HepG2 (cell line): ENCODE results near the gene NBPF1. TPM values are rescaled to one million over a fixed set of nuclear protein-coding genes. Genes with fewer than 3 reads are reported as not detected.
"Not testable (repeated sequence)": the region's sequence is repeated elsewhere in the genome, so short reads cannot be mapped to it uniquely, and the experiment has no call there.

Experiments used
- ATAC-seq: fragments of 200-7000 bp; cut with Tn5 transposase; 3 replicates; pipeline ENCODE4 v1.9.1; 2020; ENCODE audit warnings: mild to moderate bottlenecking, moderate library complexity
- BruUV-seq: library from RNA; stranded (reverse); fragments of 400-500 nt; replicated peaks from 2 replicates; lab custom pipeline; 2021; lab: Mats Ljungman, UMichigan
- CTCF ChIA-PET: fragments of 300-600 bp; formaldehyde crosslinking; extraction: SDS; loops from one replicate; lab custom pipeline; 2021; ENCODE audit warnings: low total read pairs, inconsistent platforms, low intra/inter-chr PET ratio; lab: Yijun Ruan, JAX
- POLR2A ChIA-PET: fragments of 350-600 bp; sonication (Branson Sonifier 250); formaldehyde crosslinking; loops from one replicate; lab custom pipeline; 2020; ENCODE audit warnings: antibody characterized with exemption, inconsistent platforms; lab: Yijun Ruan, JAX
- DNase-seq: peaks from one replicate; pipeline ENCODE4 v3.0.0-alpha.2; 2015; ENCODE audit warnings: low spot score
- FAIRE-seq: peaks from 3 replicates; lab custom pipeline; 2011; peaks lifted over from hg19 to GRCh38; lab: Jason Lieb, UNC
- H2AFZ ChIP-seq: one replicate; pipeline ENCODE4 v1.6.1; 2011; ENCODE audit warnings: low read length, inconsistent platforms
- H3K27ac ChIP-seq: fragments of 300-600 bp; 3 replicates; pipeline ENCODE4 v1.8.0; 2011; ENCODE audit warnings: mixed run types, mild to moderate bottlenecking, mixed read lengths, low read length, inconsistent platforms; ENCODE audit not compliant: insufficient read depth; ENCODE audit errors: extremely low read length
- H3K27me3 ChIP-seq, 2 experiments: fragments of 200-600 bp in 1 of 2; 2 replicates in 1 of 2; 3 replicates in 1 of 2; pipeline versions ENCODE4 v1.6.0 to v1.8.0; 2011; ENCODE audit warnings: low read length in 2 of 2, mild to moderate bottlenecking in 2 of 2, moderate library complexity in 2 of 2, inconsistent platforms in 1 of 2; ENCODE audit not compliant: insufficient read depth in 2 of 2, control insufficient read depth in 1 of 2
- H3K36me3 ChIP-seq, 2 experiments: fragments of 200-600 bp in 1 of 2; replicated peaks in 1 of 2; 2 replicates in 1 of 2; 3 replicates in 1 of 2; pipeline versions ENCODE4 v1.5.1 to v1.8.0; 2011; ENCODE audit warnings: low read length in 2 of 2, inconsistent platforms in 1 of 2; ENCODE audit not compliant: insufficient read depth in 2 of 2, control insufficient read depth in 1 of 2
- H3K4me1 ChIP-seq: 2 replicates; pipeline ENCODE4 v1.5.1; 2012; ENCODE audit warnings: low read length, inconsistent platforms; ENCODE audit not compliant: insufficient read depth
- H3K4me2 ChIP-seq: 2 replicates; pipeline ENCODE4 v1.6.0; 2011; ENCODE audit warnings: low read depth, low read length, inconsistent platforms
- H3K4me3 ChIP-seq, 3 experiments: fragments of 200-600 bp in 1 of 3; sonication (generic), shearing (Covaris generic) in 1 of 3; replicated peaks in 1 of 3; 2 replicates each; pipeline ENCODE4 v1.5.1; 2011 to 2016; ENCODE audit warnings: low read length in 3 of 3, inconsistent platforms in 2 of 3, low read depth in 2 of 3, mild to moderate bottlenecking in 2 of 3, control low read depth in 1 of 3, mixed read lengths in 1 of 3; ENCODE audit not compliant: insufficient read depth in 1 of 3
- H3K79me2 ChIP-seq: one replicate; pipeline ENCODE4 v1.6.1; 2011; ENCODE audit warnings: low read length, inconsistent platforms; ENCODE audit not compliant: insufficient read depth
- H3K9ac ChIP-seq: 2 replicates; pipeline ENCODE4 v1.6.0; 2011; ENCODE audit warnings: mild to moderate bottlenecking, low read depth, low read length, inconsistent platforms; ENCODE audit not compliant: insufficient read depth
- H3K9me3 ChIP-seq: 2 replicates; pipeline ENCODE4 v1.5.1; 2012; ENCODE audit warnings: mild to moderate bottlenecking, low read length
- H4K20me1 ChIP-seq: 2 replicates; pipeline ENCODE4 v1.6.0; 2011; ENCODE audit warnings: inconsistent platforms, mild to moderate bottlenecking, low read length, moderate library complexity; ENCODE audit not compliant: insufficient read depth
- KDM1A ChIP-seq: IDR thresholded peaks from 2 replicates; pipeline ENCODE4 v1.6.1; 2016; ENCODE audit warnings: missing compliant biosample characterization
- KIAA2018 ChIP-seq: sonication (generic); formaldehyde crosslinking; IDR thresholded peaks from 2 replicates; pipeline ENCODE4 v1.5.0; 2020; ENCODE audit warnings: mild to moderate bottlenecking, missing genetic modification reagents, borderline replicate concordance
- ZFP91 ChIP-seq: sonication (generic); formaldehyde crosslinking; IDR thresholded peaks from 2 replicates; pipeline ENCODE4 v1.9.0; 2022; ENCODE audit warnings: missing genetic modification reagents, mild to moderate bottlenecking, borderline replicate concordance
- ZNF235 ChIP-seq: sonication (generic); formaldehyde crosslinking; IDR thresholded peaks from 2 replicates; pipeline ENCODE4 v1.8.1; 2023; ENCODE audit warnings: mild to moderate bottlenecking, missing genetic modification reagents, borderline replicate concordance
- ZNF263 ChIP-seq: sonication (generic); formaldehyde crosslinking; IDR thresholded peaks from 2 replicates; pipeline ENCODE4 v1.4.0; 2020; ENCODE audit warnings: missing genetic modification reagents
- ZNF430 ChIP-seq: sonication (generic); formaldehyde crosslinking; IDR thresholded peaks from 2 replicates; pipeline ENCODE4 v1.9.0; 2021; ENCODE audit warnings: mild to moderate bottlenecking, missing genetic modification reagents
- WGBS: methylation state at CpG from one replicate; pipeline ENCODE4 v1.1.6; 2017; ENCODE audit warnings: low lambda C conversion rate; 5-methylcytosine and 5-hydroxymethylcytosine counted together
- in situ Hi-C: cut with HindIII; loops from 2 replicates; pipeline ENCODE4 v1.10.0; 2017; ENCODE audit warnings: low pct_unique_long_range_greater_than_20kb; ENCODE audit not compliant: extremely low pct_ligation_motif_present
- intact Hi-C: fragments of 100-400 bp; cut with micrococcal nuclease; formaldehyde crosslinking; loops from one replicate; pipeline ENCODE4 v1.10.0; 2022; ENCODE audit not compliant: unreplicated experiment
- polyA plus RNA-seq, 8 experiments: library from polyadenylated mRNA; depleted of rRNA in 3 of 8; stranded (reverse) in 7 of 8; unstranded in 1 of 8; fragments of >200 nt; fragmentation: Illumina TruSeq in 4 of 8; extraction: Trizol in 4 of 8; gene quantifications; 2 replicates each; pipeline versions ENCODE4 v1.2.1 to v1.2.3, GENCODE V29; 2011 to 2016; ENCODE audit warnings: low read depth in 4 of 8, missing spikeins in 1 of 8, mixed read lengths in 1 of 8; ENCODE audit not compliant: insufficient read depth in 1 of 8
- total RNA-seq, 5 experiments: library from RNA; depleted of rRNA; stranded (reverse); fragments of >200 nt; fragmentation: Illumina TruSeq; extraction: Trizol; gene quantifications; 2 replicates each; pipeline ENCODE4 v1.2.3, GENCODE V29; 2016; ENCODE audit warnings: low read depth in 1 of 5

The NBPF1 gene
- total and polyA plus RNA-seq, 2 of the 13 experiments (the other 11 are each of a cell fraction or from before 2014, with no cell fraction given), result 30.3 to 35.6 TPM

GRCh38 chr1:16609761-16610160 lies 3.6 kb downstream of the NBPF1 start:
- DNase-seq, FAIRE-seq, H3K4me3 ChIP-seq, H3K27me3 ChIP-seq, BruUV-seq, CTCF ChIA-PET, ATAC-seq, H4K20me1 ChIP-seq, H3K9ac ChIP-seq, H3K9me3 ChIP-seq, intact Hi-C loops, H3K27ac ChIP-seq, H3K4me2 ChIP-seq, H2AFZ ChIP-seq, in situ Hi-C loops: not testable (repeated sequence)
- Histone ChIP-seq H3K79me2 (peaks cover 39% of the 10 kb centered on the region), H3K4me1 (peaks cover 59% of the 10 kb centered on the region), H3K36me3 (peaks cover 19 to 34% of the 10 kb centered on the region in 2 experiments)
- POLR2A ChIA-PET, result interaction anchor here (1.9 to 2.0 kb wide), 2 partner anchors 36 to 295 kb away, joined by 6 to 17 read pairs; no protein-coding TSS in a partner anchor
- 89% methylated on average over 4 of the region's 4 CpGs for WGBS
- TF ChIP-seq ZNF263 (CRISPR knock-in tag), result 0 out of 2 replicates have a peak, but pooled peaks have one; percentile 22

- H2AFZ ChIP-seq, result no peak overlapping the region
- H3K4me2 ChIP-seq, result peak overlapping the region; percentile 36; the same call in 1 of the 2 replicates
- no peaks in the 10 kb centered on the region for H4K20me1 ChIP-seq
- H3K79me2 ChIP-seq, result peaks cover 39% of the 10 kb centered on the region
- in situ Hi-C loops (no loop called here), intact Hi-C loops (no loop called here)
- H3K9ac ChIP-seq, result no peak overlapping the region
- 96% methylated on average over 9 of the region's 9 CpGs for WGBS
- ChIA-PET POLR2A (interaction anchor here (0.8 to 2.0 kb wide), 7 partner anchors 8 to 296 kb away, joined by 3 to 17 read pairs (median 6); partner anchors contain the start of gene RNU1-1), CTCF (no interaction called here)
- H3K27me3 ChIP-seq, result no peaks in the 10 kb centered on the region
- H3K36me3 ChIP-seq, result peaks cover 19 to 35% of the 10 kb centered on the region in 2 experiments
- no peak overlapping the region for H3K4me3 ChIP-seq
- BruUV-seq, result TSS peak; percentile 87
- DNase-seq, result no peak
- H3K27ac ChIP-seq, result peak overlapping the region; percentile 58
- H3K9me3 ChIP-seq, result no peaks in the 10 kb centered on the region
- ATAC-seq, result no peak
- no peak for FAIRE-seq
- peaks cover 52% of the 10 kb centered on the region for H3K4me1 ChIP-seq
- no peak for TF ChIP-seq ZFP91
- TF ChIP-seq ZNF430 (CRISPR knock-in tag), result no peak
- TF ChIP-seq KIAA2018, result no peak
- TF ChIP-seq ZNF235 (CRISPR knock-in tag), result 0 out of 2 replicates have a peak, but pooled peaks have one; percentile 59
- no peak for TF ChIP-seq KDM1A (CRISPR knock-in tag)
Observed at GRCh38 chr1:16608838-16609560, 4.4 kb downstream of the NBPF1 start.
